Measurements from ENCODE around the gene DNM2. TPM values are rescaled to one million over a fixed set of nuclear protein-coding genes. Genes with fewer than 3 reads are reported as not detected.

The DNM2 gene
- total and polyA plus RNA-seq, 2 of the 13 experiments (the other 11 are each of a cell fraction or from before 2014, with no cell fraction given): 41.7 to 59.8 TPM

GRCh38 chr19:10695401-10696398, 22.2 kb upstream of the DNM2 start (continued):
- TF ChIP-seq ZNF577 (CRISPR knock-in tag; IDR thresholded peaks at IDR 0.05; ENCODE audit: borderline replicate concordance, low read depth) (peak; percentile 69; the same call in 1 of the 2 replicates), NCOA1 (CRISPR knock-in tag; IDR thresholded peaks at IDR 0.05) (no peak), ZNF749 (CRISPR knock-in tag; IDR thresholded peaks at IDR 0.05; ENCODE audit: borderline replicate concordance) (peak; percentile 81; the same call in 1 of the 2 replicates), KAT8 (CRISPR knock-in tag; IDR thresholded peaks at IDR 0.05) (peak; percentile 75), HOXA9 (CRISPR knock-in tag; IDR thresholded peaks at IDR 0.05; ENCODE audit: borderline replicate concordance) (no peak), ZNF562 (CRISPR knock-in tag; IDR thresholded peaks at IDR 0.05; ENCODE audit: borderline replicate concordance) (no peak), NONO (IDR thresholded peaks at IDR 0.05) (no peak), NONO (CRISPR knock-in tag; conservative IDR thresholded peaks at IDR 0.05) (no peak), POLR2G (IDR thresholded peaks at IDR 0.05; ENCODE audit: low read depth, low read length) (no peak; the same call in 1 of the 2 replicates), TERF1 (CRISPR knock-in tag; IDR thresholded peaks at IDR 0.05) (no peak), ATF7-NPFF (CRISPR knock-in tag; IDR thresholded peaks at IDR 0.05; ENCODE audit: low read depth) (no peak; the same call in 1 of the 2 replicates), NFIB (CRISPR knock-in tag; IDR thresholded peaks at IDR 0.05; ENCODE audit: borderline replicate concordance) (no peak), TBP (CRISPR knock-in tag; IDR thresholded peaks at IDR 0.05) (no peak), ZNF720 (CRISPR knock-in tag; IDR thresholded peaks at IDR 0.05) (no peak), ZNF761 (CRISPR knock-in tag; conservative IDR thresholded peaks at IDR 0.05) (peak; percentile 85; the same call in 1 of the 2 replicates), ZNF879 (CRISPR knock-in tag; IDR thresholded peaks at IDR 0.05) (0 out of 2 replicates have a peak, but pooled peaks have one; percentile 77), RARA (CRISPR knock-in tag; IDR thresholded peaks at IDR 0.05) (peak; percentile 61), PITX1 (CRISPR knock-in tag; IDR thresholded peaks at IDR 0.05) (peak; percentile 70; the same call in 1 of the 2 replicates), NFRKB (IDR thresholded peaks at IDR 0.05) (no peak)
- TF ChIP-seq, protein P1, sequence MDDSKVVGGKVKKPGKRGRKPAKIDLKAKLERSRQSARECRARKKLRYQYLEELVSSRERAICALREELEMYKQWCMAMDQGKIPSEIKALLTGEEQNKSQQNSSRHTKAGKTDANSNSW (CRISPR knock-in tag; IDR thresholded peaks at IDR 0.05; ENCODE audit: borderline replicate concordance): no peak
- TF ChIP-seq, protein P2, sequence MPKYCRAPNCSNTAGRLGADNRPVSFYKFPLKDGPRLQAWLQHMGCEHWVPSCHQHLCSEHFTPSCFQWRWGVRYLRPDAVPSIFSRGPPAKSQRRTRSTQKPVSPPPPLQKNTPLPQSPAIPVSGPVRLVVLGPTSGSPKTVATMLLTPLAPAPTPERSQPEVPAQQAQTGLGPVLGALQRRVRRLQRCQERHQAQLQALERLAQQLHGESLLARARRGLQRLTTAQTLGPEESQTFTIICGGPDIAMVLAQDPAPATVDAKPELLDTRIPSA (CRISPR knock-in tag; IDR thresholded peaks at IDR 0.05; ENCODE audit: borderline replicate concordance): peak; percentile 88

Measured in HepG2 (cell line).